GM13977 (cell line): Measurements from ENCODE around the gene LAS1L.
A peak's percentile ranks its signal among the peaks of the same experiment; 100 is the strongest.
"Not testable (repeated sequence)": the region's sequence is repeated elsewhere in the genome, so short reads cannot be mapped to it uniquely, and the experiment has no call there.

Experiments
- DNase-seq: peaks from one replicate; pipeline ENCODE4 v3.0.0; 2012; ENCODE audit warnings: low spot score
- CTCF ChIP-seq: IDR thresholded peaks from 2 replicates; pipeline ENCODE4 v1.5.1; 2012; ENCODE audit warnings: mild to moderate bottlenecking, control low read depth; ENCODE audit not compliant: insufficient read depth; ENCODE audit errors: extremely low read depth, missing control alignments
- in situ Hi-C: fragments of 300-500 bp; cut with MboI; formaldehyde crosslinking; loops from one replicate; pipeline ENCODE4 v1.12.0; 2022; ENCODE audit warnings: low sequenced_read_pairs, low pct_unique_long_range_greater_than_20kb, mixed read lengths, inconsistent platforms; ENCODE audit not compliant: unreplicated experiment

Gene LAS1L

GRCh38 chrX:65536291-65536690 is 1.7 kb upstream of the LAS1L start:
- TF ChIP-seq CTCF, result no peak
- in situ Hi-C loops, result no loop called here
- no peak for DNase-seq

DNA sequence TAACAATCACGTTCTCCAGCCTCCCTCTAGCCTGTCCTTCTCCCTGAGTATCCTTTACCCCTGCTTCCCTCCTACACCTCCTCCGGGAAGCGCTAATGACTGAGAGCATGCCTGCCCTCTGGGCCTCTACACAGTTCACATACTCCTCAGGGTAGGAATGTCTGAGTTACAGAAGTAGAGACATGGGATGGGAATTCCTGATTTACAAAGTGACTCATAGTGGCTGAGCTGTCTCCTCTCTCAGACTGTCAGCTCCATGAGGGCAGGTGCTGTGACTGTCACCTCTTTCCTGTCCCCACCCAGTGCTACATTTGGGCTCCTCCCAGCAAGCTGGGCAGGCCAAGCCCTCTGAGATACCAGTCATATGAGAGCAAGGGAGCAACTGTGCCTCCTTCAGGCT is 2.6 kb downstream of the LAS1L start:
- in situ Hi-C loops, result no loop called here
- DNase-seq, result no peak
- no peak for TF ChIP-seq CTCF

DNA sequence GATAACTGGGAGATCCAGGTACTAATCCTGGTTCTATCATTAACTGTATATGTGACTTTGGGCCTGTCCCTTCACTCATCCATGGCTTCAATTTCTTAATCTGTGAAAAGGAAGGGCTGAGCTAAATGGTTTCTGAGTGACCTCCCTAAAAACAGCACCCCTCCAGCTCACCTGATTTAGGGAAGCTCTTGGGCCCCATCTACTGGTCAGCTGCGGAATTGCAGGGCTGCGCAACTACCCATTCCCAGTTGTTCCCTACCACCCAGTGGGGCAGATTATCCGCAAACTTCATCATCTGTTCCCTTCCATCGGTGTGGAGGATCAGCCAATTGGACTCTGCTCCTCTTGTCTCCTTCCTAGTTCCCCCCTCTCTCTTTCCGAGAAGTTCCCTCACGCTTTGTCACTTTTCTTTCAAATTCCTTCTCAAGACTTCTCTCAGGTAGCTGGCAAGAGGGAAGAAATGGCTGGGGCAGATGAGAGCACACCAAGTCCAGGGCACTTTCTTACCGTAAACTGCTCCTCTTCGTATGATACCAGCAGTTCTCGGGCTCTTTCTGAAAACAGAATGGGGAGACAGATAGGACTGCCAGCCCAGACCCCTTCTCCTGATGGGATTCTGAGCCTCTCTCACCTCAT is 5.8 kb downstream of the LAS1L start:
- peak; percentile 71 for DNase-seq
- in situ Hi-C loops, result no loop called here
- peak; percentile 95 for TF ChIP-seq CTCF

DNA sequence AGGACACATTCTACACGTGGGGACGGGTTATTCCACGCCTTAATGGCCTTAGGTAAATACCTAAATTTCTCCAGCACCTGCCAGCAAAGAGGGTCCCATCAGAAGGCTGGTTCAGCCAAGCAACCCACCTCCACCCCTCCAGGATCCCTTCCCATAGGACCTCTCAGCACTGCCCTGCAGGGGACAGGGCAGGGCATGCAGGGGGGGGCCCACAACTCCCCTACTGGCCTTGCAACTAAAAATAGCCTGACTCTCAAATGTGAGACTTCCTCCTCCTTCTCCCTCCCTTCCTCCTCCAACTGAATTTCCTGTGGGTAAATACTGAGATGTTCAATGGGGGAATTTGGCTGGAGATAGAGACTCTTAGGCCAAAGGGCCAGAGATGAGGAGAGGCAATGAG is 6.3 kb downstream of the LAS1L start:
- in situ Hi-C loops, result no loop called here
- DNase-seq, result no peak

GRCh38 chrX:65524139-65524538 is 10.4 kb downstream of the LAS1L start:
- TF ChIP-seq CTCF, result no peak
- DNase-seq, result no peak
- in situ Hi-C loops, result no loop called here

More for the DNA sequence above, 6.3 kb downstream of the LAS1L start:
- no peak for TF ChIP-seq CTCF

DNA sequence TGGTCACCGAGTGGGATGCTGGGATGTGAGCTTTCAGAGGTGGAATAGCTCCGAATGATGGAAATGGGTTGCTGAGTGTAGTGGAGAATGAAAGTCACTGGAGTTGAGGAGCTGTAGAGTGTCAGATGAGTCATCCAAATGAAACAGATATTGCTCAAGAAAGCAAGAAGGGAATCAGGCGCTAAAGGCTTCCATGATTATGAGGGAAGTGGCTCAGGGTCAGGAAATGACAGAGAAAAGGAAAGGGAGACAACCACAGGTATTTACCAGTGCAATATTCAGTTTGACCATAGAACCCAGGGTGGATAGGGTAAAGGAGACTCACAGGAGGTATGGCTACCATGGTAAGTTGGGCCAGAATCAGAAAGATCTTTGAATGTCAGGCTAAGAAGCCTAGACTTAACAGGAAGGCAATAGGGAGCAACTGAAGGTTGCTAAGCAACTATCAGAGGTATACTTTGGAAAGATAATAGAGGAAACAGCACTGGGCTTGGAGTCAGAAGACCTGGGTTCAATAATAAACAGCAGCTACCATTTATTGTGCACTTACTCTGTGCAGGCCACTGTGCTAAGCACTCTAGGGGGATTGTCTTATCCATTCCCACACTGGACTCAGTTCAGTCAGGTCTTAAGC is 11.7 kb downstream of the LAS1L start:
- in situ Hi-C loops, result no loop called here
- no peak for DNase-seq
- TF ChIP-seq CTCF, result no peak

DNA sequence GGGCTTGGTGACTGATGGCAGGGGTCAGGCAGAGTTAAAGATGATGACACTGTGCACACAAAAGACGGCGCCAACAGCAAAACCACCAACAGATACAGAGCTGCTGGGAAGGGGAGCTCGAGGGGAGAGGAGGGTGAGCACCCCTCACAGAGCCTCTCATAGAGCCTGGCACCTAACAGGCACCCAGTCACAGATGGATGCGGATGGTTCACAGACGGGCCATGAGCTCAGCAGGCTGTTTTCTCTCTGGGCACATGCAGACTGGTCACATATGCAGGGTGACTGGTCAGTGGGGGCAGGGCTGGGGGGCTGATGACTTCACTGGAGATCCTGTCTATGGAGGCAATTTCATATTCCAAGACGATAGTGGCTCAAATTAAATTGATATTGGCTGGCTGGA is 15.1 kb downstream of the LAS1L start:
- in situ Hi-C loops, DNase-seq: not testable (repeated sequence)

GRCh38 chrX:65518980-65519379 is 15.6 kb downstream of the LAS1L start:
- in situ Hi-C loops, DNase-seq: not testable (repeated sequence)
